ENCODE data around the gene NKX3-2. TPM values are rescaled to one million over a fixed set of nuclear protein-coding genes. Genes with fewer than 3 reads are reported as not detected.

Gene NKX3-2
- total and polyA plus RNA-seq, 10 of the 15 experiments (the other 5 are each of a cell fraction or from before 2014, with no cell fraction given) = not detected

GRCh38 chr4:13511101-13511500 lies 33.2 kb downstream of the NKX3-2 start:
- no TSS peak for BruUV-seq (replicated peaks)
- ChIA-PET CTCF (interaction anchor here (0.6 kb wide), 1 partner anchor 9 kb away, joined by 3 read pairs; no protein-coding TSS in a partner anchor), POLR2A (no interaction called here), RAD21 (ENCODE audit: unreplicated experiment) (no interaction called here), SMC1A (ENCODE audit: uncharacterized antibody, unreplicated experiment) (interaction anchor here (0.7 to 0.8 kb wide), 2 partner anchors 9 to 78 kb away, joined by 3 read pairs; no protein-coding TSS in a partner anchor)
- H3K4me2 ChIP-seq (ENCODE audit: control insufficient read depth, insufficient read depth) = no peak overlapping the region
- DNase-seq (ENCODE audit: low read depth, low spot score) (no peak), FAIRE-seq (no peak), ATAC-seq (no peak)
- no peaks in the 10 kb centered on the region for H4K20me1 ChIP-seq (ENCODE audit: control insufficient read depth, insufficient read depth)
- intact Hi-C loops (cut with micrococcal nuclease; ENCODE audit: unreplicated experiment) = no loop called here
- H3K79me2 ChIP-seq (ENCODE audit: control insufficient read depth, insufficient read depth, low read length) = no peaks in the 10 kb centered on the region
- no peak overlapping the region for H2AFZ ChIP-seq (ENCODE audit: control insufficient read depth, low read depth, low read length)
- no peaks in the 10 kb centered on the region; a peak in 1 of 4 replicates for H3K27me3 ChIP-seq (replicated peaks in 1 of 2; ENCODE audit: control insufficient read depth in 2 of 2, insufficient read depth in 2 of 2, low read length in 1 of 2)
- H3K4me1 ChIP-seq (ENCODE audit: control insufficient read depth, insufficient read depth, low read length) = no peaks in the 10 kb centered on the region
- in situ Hi-C loops (cut with MboI) = no loop called here
- no peak overlapping the region for H3K27ac ChIP-seq (ENCODE audit: control insufficient read depth, insufficient read depth)
- TF ChIP-seq STAT3 (IDR thresholded peaks at IDR 0.05; ENCODE audit: low read depth, low read length) (no peak), SPI1 (IDR thresholded peaks at IDR 0.05; ENCODE audit: borderline replicate concordance, insufficient read depth, low read depth, low read length) (no peak), CBX3 (IDR thresholded peaks at IDR 0.05; ENCODE audit: borderline replicate concordance, low read depth) (no peak), ZBTB4 (CRISPR knock-in tag; IDR thresholded peaks at IDR 0.05) (no peak), TCF3 (IDR thresholded peaks at IDR 0.05; ENCODE audit: borderline replicate concordance, insufficient read depth, low read depth, low read length) (no peak), ZNF384 (IDR thresholded peaks at IDR 0.05; ENCODE audit: borderline replicate concordance, low read depth, low read length) (no peak), BCL11A (IDR thresholded peaks at IDR 0.05; ENCODE audit: low read depth, low read length) (no peak), HDAC2 (IDR thresholded peaks at IDR 0.05) (no peak), RBBP5 (conservative IDR thresholded peaks at IDR 0.05) (no peak), CREM (IDR thresholded peaks at IDR 0.05; ENCODE audit: low read depth) (no peak), USF1 (IDR thresholded peaks at IDR 0.05; ENCODE audit: borderline replicate concordance, extremely low read length, insufficient read depth, low read depth, low read length) (no peak)
- H3K4me3 ChIP-seq = no peak overlapping the region
- H3K9ac ChIP-seq (ENCODE audit: control insufficient read depth, insufficient read depth, low read length) = no peak overlapping the region
- H3K9me3 ChIP-seq (replicated peaks; ENCODE audit: control insufficient read depth, insufficient read depth, low read length) = no peaks in the 10 kb centered on the region; the same call in 2 of the 3 replicates
- no peaks in the 10 kb centered on the region for H3K36me3 ChIP-seq (ENCODE audit: control insufficient read depth in 2 of 2, insufficient read depth in 2 of 2, low read length in 1 of 2)
